Measurements from ENCODE around the gene CORO6.

CORO6 gene

DNA sequence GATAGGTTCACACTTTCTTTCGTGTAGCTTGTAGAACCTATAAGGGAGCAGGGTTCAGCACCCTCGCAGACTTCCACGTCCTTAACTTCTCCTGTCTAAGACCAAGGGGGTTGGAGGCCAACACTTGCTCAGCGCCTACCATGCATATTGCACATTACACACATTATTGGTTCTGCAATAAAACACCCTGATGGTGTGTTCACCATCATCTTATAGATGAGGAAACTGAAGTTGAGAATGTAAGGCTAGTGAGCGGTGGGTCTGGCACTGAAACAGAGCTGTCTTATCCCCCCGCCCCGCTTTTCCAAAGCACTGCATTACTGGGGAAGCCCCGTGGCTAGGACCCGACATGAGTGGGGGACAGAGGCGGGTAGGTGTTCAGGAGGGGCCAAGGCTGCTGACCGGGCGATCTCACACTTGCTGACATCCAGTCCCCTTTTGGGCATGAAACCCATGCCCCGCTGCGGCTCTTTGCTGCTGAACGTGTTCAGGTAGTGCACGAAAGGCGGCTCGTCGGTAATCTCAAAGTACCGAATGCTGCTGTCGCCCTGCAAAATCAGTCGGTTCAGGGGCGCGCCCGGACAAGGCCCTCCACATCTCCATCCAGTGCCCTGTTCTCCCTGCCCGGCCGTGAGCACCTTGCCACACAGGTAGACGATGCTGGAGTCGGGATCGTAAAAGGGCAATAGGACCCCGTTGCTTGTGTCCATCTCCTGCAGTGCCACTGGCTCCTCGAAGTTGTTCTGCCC is 6.2 kb downstream of the CORO6 start:
- TF ChIP-seq TAF1 (IDR thresholded peaks at IDR 0.05; ENCODE audit: borderline replicate concordance, insufficient read depth, low read length) (no peak), POLR2AphosphoS5 (IDR thresholded peaks at IDR 0.05; ENCODE audit: low read depth, low read length) (no peak), REST (IDR thresholded peaks at IDR 0.05; ENCODE audit: insufficient read depth in 1 of 2, low read depth in 2 of 2, low read length in 2 of 2) (no peak), FOXP2 (optimal IDR thresholded peaks at IDR 0.05; ENCODE audit: borderline replicate concordance, extremely low read depth, extremely low read length, insufficient read depth) (no peak), SIN3A (IDR thresholded peaks at IDR 0.05; ENCODE audit: borderline replicate concordance, insufficient read depth, low read length) (no peak)

DNA sequence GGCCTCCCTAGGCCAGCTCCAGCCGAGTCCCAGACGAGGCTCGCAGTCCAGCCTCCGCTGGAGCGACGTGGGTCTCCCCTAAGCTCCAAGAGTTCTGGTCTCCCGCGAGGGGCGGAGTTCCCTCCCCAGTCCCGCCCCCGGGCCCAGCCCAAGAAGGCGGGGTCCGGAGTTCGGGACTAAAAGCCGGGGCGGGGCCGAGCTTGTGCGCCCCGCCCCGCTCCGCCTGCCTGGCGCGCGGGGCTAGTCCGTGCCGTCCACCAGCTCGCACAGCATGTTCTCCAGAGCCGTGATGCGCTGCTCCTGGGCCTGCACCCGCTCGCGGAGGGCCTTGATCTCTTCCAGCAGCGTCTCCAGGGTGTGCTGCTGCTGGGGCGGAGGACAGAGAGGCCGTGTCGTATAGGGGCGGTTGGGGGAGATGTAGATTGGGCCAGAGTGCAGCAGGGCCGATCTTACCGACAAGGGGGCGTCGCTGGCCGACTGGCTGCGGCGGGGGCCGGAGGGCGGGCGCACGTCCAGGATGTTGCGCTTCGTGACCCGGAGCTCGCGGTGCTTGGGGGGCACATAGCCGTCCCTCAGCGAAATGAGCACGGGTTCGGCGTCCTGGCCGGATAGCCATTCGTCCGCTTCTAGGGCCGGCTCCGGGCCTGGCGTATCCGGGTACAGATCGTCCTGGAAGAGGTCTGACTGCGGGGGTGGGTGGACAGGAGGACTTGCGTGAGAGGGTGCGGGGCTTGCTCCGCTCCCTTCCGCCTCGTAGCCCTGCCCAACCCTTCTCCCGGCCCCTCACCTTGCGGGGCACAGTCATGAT is 7.0 kb downstream of the CORO6 start:
- TF ChIP-seq FOXP2 (optimal IDR thresholded peaks at IDR 0.05; ENCODE audit: borderline replicate concordance, extremely low read depth, extremely low read length, insufficient read depth) (no peak), REST (IDR thresholded peaks at IDR 0.05; ENCODE audit: insufficient read depth in 1 of 2, low read depth in 2 of 2, low read length in 2 of 2) (no peak), POLR2AphosphoS5 (IDR thresholded peaks at IDR 0.05; ENCODE audit: low read depth, low read length) (no peak), TAF1 (IDR thresholded peaks at IDR 0.05; ENCODE audit: borderline replicate concordance, insufficient read depth, low read length) (no peak)

GRCh38 chr17:29615048-29615385 is 7.7 kb downstream of the CORO6 start:
- TF ChIP-seq TAF1 (IDR thresholded peaks at IDR 0.05; ENCODE audit: borderline replicate concordance, insufficient read depth, low read length) (no peak), REST (IDR thresholded peaks at IDR 0.05; ENCODE audit: insufficient read depth in 1 of 2, low read depth in 2 of 2, low read length in 2 of 2) (no peak), FOXP2 (optimal IDR thresholded peaks at IDR 0.05; ENCODE audit: borderline replicate concordance, extremely low read depth, extremely low read length, insufficient read depth) (no peak), POLR2AphosphoS5 (IDR thresholded peaks at IDR 0.05; ENCODE audit: low read depth, low read length) (no peak), SIN3A (IDR thresholded peaks at IDR 0.05; ENCODE audit: borderline replicate concordance, insufficient read depth, low read length) (no peak)

- TF ChIP-seq TAF1 (IDR thresholded peaks at IDR 0.05; ENCODE audit: borderline replicate concordance, insufficient read depth, low read length) (no peak), FOXP2 (optimal IDR thresholded peaks at IDR 0.05; ENCODE audit: borderline replicate concordance, extremely low read depth, extremely low read length, insufficient read depth) (no peak), POLR2AphosphoS5 (IDR thresholded peaks at IDR 0.05; ENCODE audit: low read depth, low read length) (no peak), REST (IDR thresholded peaks at IDR 0.05; ENCODE audit: insufficient read depth in 1 of 2, low read depth in 2 of 2, low read length in 2 of 2) (no peak), SIN3A (IDR thresholded peaks at IDR 0.05; ENCODE audit: borderline replicate concordance, insufficient read depth, low read length) (no peak)
Observed at GRCh38 chr17:29614349-29615047, 8.2 kb downstream of the CORO6 start.
